DLD1 (cell line): ENCODE results near the gene POLE.

ENCODE experiments used
- in situ Hi-C: cut with HindIII; loops from 2 replicates; pipeline ENCODE4 v1.10.0; 2017; ENCODE audit warnings: low sequenced_read_pairs

Gene POLE

GRCh38 chr12:132658149-132658894 lies 28.8 kb downstream of the POLE start:
- in situ Hi-C loops, result no loop called here

- in situ Hi-C loops, result no loop called here
Observed at GRCh38 chr12:132657004-132657727, 30.0 kb downstream of the POLE start.

GRCh38 chr12:132653567-132654290 lies 33.4 kb downstream of the POLE start:
- in situ Hi-C loops, result no loop called here

GRCh38 chr12:132651444-132652100 lies 35.6 kb downstream of the POLE start:
- in situ Hi-C loops, result no loop called here

- in situ Hi-C loops, result no loop called here
Observed at GRCh38 chr12:132649226-132649945, 37.8 kb downstream of the POLE start.

- in situ Hi-C loops, result no loop called here
Observed at GRCh38 chr12:132648616-132649225, 38.4 kb downstream of the POLE start.

GRCh38 chr12:132647858-132648257 lies 39.3 kb downstream of the POLE start:
- in situ Hi-C loops, result no loop called here

GRCh38 chr12:132646850-132647249 lies 40.3 kb downstream of the POLE start:
- in situ Hi-C loops, result no loop called here

GRCh38 chr12:132642846-132643835 lies 44.0 kb downstream of the POLE start:
- in situ Hi-C loops, result no loop called here

- in situ Hi-C loops, result no loop called here
Observed at GRCh38 chr12:132641811-132642650, 45.1 kb downstream of the POLE start.

- in situ Hi-C loops, result no loop called here
Observed at GRCh38 chr12:132640936-132641335, 46.2 kb downstream of the POLE start.

- in situ Hi-C loops, result no loop called here
Observed at GRCh38 chr12:132639956-132640520, 47.1 kb downstream of the POLE start.

GRCh38 chr12:132638541-132639408 lies 48.4 kb downstream of the POLE start:
- in situ Hi-C loops, result no loop called here

GRCh38 chr12:132637811-132638210 lies 49.3 kb downstream of the POLE start:
- in situ Hi-C loops, result no loop called here

GRCh38 chr12:132635076-132635955 lies 51.8 kb downstream of the POLE start:
- in situ Hi-C loops, result no loop called here
